ENCODE data around the gene HHIPL1. TPM values are rescaled to one million over a fixed set of nuclear protein-coding genes. Genes with fewer than 3 reads are reported as not detected.

The HHIPL1 gene
- total RNA-seq, 2 experiments from 2014 or later = 0.25 to 0.72 TPM

DNA sequence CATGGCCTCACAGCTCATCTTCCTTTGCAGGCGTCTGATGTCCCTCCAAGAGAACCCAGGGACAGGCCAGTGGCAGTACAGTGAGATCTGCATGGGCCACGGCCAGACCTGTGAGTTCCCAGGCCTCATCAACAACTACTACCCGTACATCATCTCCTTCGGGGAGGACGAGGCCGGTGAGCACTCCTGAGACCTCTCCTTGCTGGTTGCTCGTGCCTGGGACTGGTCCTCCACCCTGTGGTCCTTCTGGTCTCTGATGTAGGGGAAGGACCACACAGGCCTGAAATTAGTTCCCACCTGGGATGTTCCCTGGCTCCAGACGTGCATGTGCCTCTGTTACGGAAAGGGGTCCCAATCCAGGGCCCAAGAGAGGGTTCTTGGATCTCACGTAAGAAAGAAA lies 17.9 kb downstream of the HHIPL1 start:
- no peak for DNase-seq (ENCODE audit: low spot score)
- POLR2A ChIA-PET = no interaction called here
- Histone ChIP-seq H3K27ac (ENCODE audit: low read depth, low read length, poor library complexity, severe bottlenecking) (no peak overlapping the region), H2AFZ (ENCODE audit: low read length) (no peak overlapping the region), H3K79me2 (ENCODE audit: insufficient read depth, low read depth, low read length) (no peaks in the 10 kb centered on the region), H3K9me3 (ENCODE audit: low read length) (no peaks in the 10 kb centered on the region), H3K4me3 (ENCODE audit: low read depth, low read length, poor library complexity, severe bottlenecking) (no peak overlapping the region), H3K4me1 (ENCODE audit: insufficient read depth, low read length, poor library complexity, severe bottlenecking) (peaks cover 69% of the 10 kb centered on the region), H4K20me1 (ENCODE audit: insufficient read depth, low read length) (no peaks in the 10 kb centered on the region), H3K4me2 (ENCODE audit: low read length) (no peak overlapping the region), H3K9me2 (ENCODE audit: insufficient read depth, low read length) (no peaks in the 10 kb centered on the region), H3K36me3 (ENCODE audit: insufficient read depth, low read length) (no peaks in the 10 kb centered on the region)
- TF ChIP-seq EZH2phosphoT487 (IDR thresholded peaks at IDR 0.05; ENCODE audit: borderline replicate concordance, low read depth, low read length) = no peak
- TF ChIP-seq, protein P1, sequence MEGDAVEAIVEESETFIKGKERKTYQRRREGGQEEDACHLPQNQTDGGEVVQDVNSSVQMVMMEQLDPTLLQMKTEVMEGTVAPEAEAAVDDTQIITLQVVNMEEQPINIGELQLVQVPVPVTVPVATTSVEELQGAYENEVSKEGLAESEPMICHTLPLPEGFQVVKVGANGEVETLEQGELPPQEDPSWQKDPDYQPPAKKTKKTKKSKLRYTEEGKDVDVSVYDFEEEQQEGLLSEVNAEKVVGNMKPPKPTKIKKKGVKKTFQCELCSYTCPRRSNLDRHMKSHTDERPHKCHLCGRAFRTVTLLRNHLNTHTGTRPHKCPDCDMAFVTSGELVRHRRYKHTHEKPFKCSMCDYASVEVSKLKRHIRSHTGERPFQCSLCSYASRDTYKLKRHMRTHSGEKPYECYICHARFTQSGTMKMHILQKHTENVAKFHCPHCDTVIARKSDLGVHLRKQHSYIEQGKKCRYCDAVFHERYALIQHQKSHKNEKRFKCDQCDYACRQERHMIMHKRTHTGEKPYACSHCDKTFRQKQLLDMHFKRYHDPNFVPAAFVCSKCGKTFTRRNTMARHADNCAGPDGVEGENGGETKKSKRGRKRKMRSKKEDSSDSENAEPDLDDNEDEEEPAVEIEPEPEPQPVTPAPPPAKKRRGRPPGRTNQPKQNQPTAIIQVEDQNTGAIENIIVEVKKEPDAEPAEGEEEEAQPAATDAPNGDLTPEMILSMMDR (conservative IDR thresholded peaks at IDR 0.05; ENCODE audit: low read length) = no peak
- intact Hi-C loops (cut with micrococcal nuclease; ENCODE audit: unreplicated experiment) = no loop called here
- CTCF ChIA-PET (ENCODE audit: unreplicated experiment) = no interaction called here
- BruUV-seq (replicated peaks) = no TSS peak

- Histone ChIP-seq H4K20me1 (ENCODE audit: insufficient read depth, low read length) (no peaks in the 10 kb centered on the region), H3K4me3 (ENCODE audit: low read depth, low read length, poor library complexity, severe bottlenecking) (no peak overlapping the region), H2AFZ (ENCODE audit: low read length) (no peak overlapping the region; the same call in 1 of the 2 replicates), H3K79me2 (ENCODE audit: insufficient read depth, low read depth, low read length) (no peaks in the 10 kb centered on the region), H3K27ac (ENCODE audit: low read depth, low read length, poor library complexity, severe bottlenecking) (peak overlapping the region; percentile 87), H3K9me3 (ENCODE audit: low read length) (no peaks in the 10 kb centered on the region), H3K4me1 (ENCODE audit: insufficient read depth, low read length, poor library complexity, severe bottlenecking) (peaks cover 70% of the 10 kb centered on the region), H3K9me2 (ENCODE audit: insufficient read depth, low read length) (no peaks in the 10 kb centered on the region), H3K36me3 (ENCODE audit: insufficient read depth, low read length) (no peaks in the 10 kb centered on the region), H3K4me2 (ENCODE audit: low read length) (peak overlapping the region; percentile 90)
- no TSS peak for BruUV-seq (replicated peaks)
- POLR2A ChIA-PET = interaction anchor here (0.6 kb wide), 1 partner anchor 216 kb away, joined by 3 read pairs; no protein-coding TSS in a partner anchor
- intact Hi-C loops (cut with micrococcal nuclease; ENCODE audit: unreplicated experiment) = loop anchor here (2.0 kb wide), 1 partner anchor 21 kb away; the partner anchor contains the start of gene CYP46A1
- no peak for DNase-seq (ENCODE audit: low spot score)
- TF ChIP-seq, protein P1 (conservative IDR thresholded peaks at IDR 0.05; ENCODE audit: low read length) = no peak
- TF ChIP-seq EZH2phosphoT487 (IDR thresholded peaks at IDR 0.05; ENCODE audit: borderline replicate concordance, low read depth, low read length) = no peak
- CTCF ChIA-PET (ENCODE audit: unreplicated experiment) = no interaction called here
These were observed 18.6 kb downstream of the HHIPL1 start for GRCh38 chr14:99663386-99664057.
